Renal cortex interstitium (tissue), 11 donors: Measurements from ENCODE around the gene PMS2. TPM values are rescaled to one million over a fixed set of nuclear protein-coding genes. Genes with fewer than 3 reads are reported as not detected.
"Not testable (repeated sequence)": the region's sequence is repeated elsewhere in the genome, so short reads cannot be mapped to it uniquely, and the experiment has no call there.

Source experiments
- DNase-seq, 11 donors: peaks; one replicate each; pipeline ENCODE4 v3.0.0-alpha.2; 2013; ENCODE audit warnings: low read depth in 9 of 11, low spot score in 4 of 11; ENCODE audit errors: extremely low read depth in 1 of 11
- polyA plus RNA-seq, 3 donors: library from polyadenylated mRNA; unstranded; fragments of 120-200 nt; gene quantifications; one replicate each; pipeline ENCODE4 v1.2.1, GENCODE V29; 2013; ENCODE audit not compliant: insufficient read length in 3 of 3

The PMS2 gene
- polyA plus RNA-seq, 3 donors, result 20.0 to 24.9 (median 24.7) TPM

- DNase-seq, result no peak
Observed at GRCh38 chr7:6022707-6023106, 13.9 kb upstream of the PMS2 start.

GRCh38 chr7:6020371-6021286, 11.8 kb upstream of the PMS2 start:
- no peak for DNase-seq

- DNase-seq, result no peak
Observed at GRCh38 chr7:6016653-6016966, 7.8 kb upstream of the PMS2 start.

- DNase-seq, result no peak
Observed at GRCh38 chr7:6015917-6016652, 7.2 kb upstream of the PMS2 start.

- no peak for DNase-seq
Observed at GRCh38 chr7:6012355-6013104, 3.7 kb upstream of the PMS2 start.

GRCh38 chr7:6011541-6011940, 2.7 kb upstream of the PMS2 start:
- DNase-seq, result no peak

GRCh38 chr7:6010370-6010769, 1.5 kb upstream of the PMS2 start:
- not testable (repeated sequence) for DNase-seq

GRCh38 chr7:6007835-6008590, 836 bp downstream of the PMS2 start:
- not testable (repeated sequence) for DNase-seq

- no peak for DNase-seq
Observed at GRCh38 chr7:6007386-6007785, 1.5 kb downstream of the PMS2 start.

- peak in 8 of 11 donors; percentile 22 to 71 (median 48) for DNase-seq
Observed at GRCh38 chr7:5997210-5997808, 11.5 kb downstream of the PMS2 start.

- DNase-seq, result not testable (repeated sequence)
Observed at GRCh38 chr7:5987061-5987460, 21.8 kb downstream of the PMS2 start.

- DNase-seq, result not testable (repeated sequence)
Observed at GRCh38 chr7:5979680-5980314, 29.1 kb downstream of the PMS2 start.

- DNase-seq, result not testable (repeated sequence)
Observed at GRCh38 chr7:5973580-5973979, 35.3 kb downstream of the PMS2 start.

GRCh38 chr7:5970347-5970911, 38.4 kb downstream of the PMS2 start, which contains the start of gene RSPH10B:
Gene RSPH10B, minus strand, starts transcription at chr7:5970689. Its CDS starts 3,573 bp downstream, at chr7:5967116.
- DNase-seq, result not testable (repeated sequence)

GRCh38 chr7:5963810-5964209, 45.0 kb downstream of the PMS2 start:
- not testable (repeated sequence) for DNase-seq

GRCh38 chr7:5963205-5963604, 45.6 kb downstream of the PMS2 start:
- not testable (repeated sequence) for DNase-seq

GRCh38 chr7:5934945-5935450, 73.9 kb downstream of the PMS2 start:
- DNase-seq, result not testable (repeated sequence)
